Daoy (cell line): ENCODE measurements around the gene TPST1. TPM values are rescaled to one million over a fixed set of nuclear protein-coding genes. Genes with fewer than 3 reads are reported as not detected.
"Not testable (repeated sequence)": the region's sequence is repeated elsewhere in the genome, so short reads cannot be mapped to it uniquely, and the experiment has no call there.

Experiments used
- DNase-seq: peaks from one replicate; pipeline ENCODE4 v3.0.0-alpha.2; 2015; ENCODE audit warnings: low read depth
- total RNA-seq: library from RNA; depleted of rRNA; stranded (reverse); fragments of >200 nt; shearing (Covaris generic); gene quantifications from 2 replicates; pipeline ENCODE4 v1.2.3, GENCODE V29; 2014

TPST1 gene
- total RNA-seq, 1 experiment from 2014 or later = 87.1 TPM

GRCh38 chr7:66283003-66283920 is 78.1 kb downstream of the TPST1 start:
- DNase-seq = peak; percentile 85

GRCh38 chr7:66296001-66296521 is 90.9 kb downstream of the TPST1 start:
- no peak for DNase-seq

DNA sequence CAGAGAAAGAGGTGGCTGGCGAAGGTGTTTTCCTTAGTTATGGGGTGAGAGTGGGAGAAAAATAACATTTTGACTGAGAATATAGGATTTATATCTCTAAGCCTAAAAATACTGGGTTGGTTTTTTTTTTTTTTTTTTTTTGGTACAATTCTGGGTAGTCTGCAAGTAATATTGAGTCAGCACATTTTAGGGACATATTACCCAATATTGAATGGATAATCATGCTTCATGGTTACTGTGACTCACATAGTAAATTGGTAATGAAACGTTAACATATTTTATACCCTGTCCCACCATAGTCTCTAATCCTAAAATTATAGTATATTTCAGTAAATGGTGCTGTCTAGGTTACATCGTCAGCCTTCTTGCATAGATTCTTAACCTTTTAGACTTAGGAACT is 91.4 kb downstream of the TPST1 start:
- no peak for DNase-seq

- DNase-seq = no peak
Measured at GRCh38 chr7:66297579-66297978, 92.4 kb downstream of the TPST1 start.

- no peak for DNase-seq
Measured at GRCh38 chr7:66301249-66301648, 96.1 kb downstream of the TPST1 start.

DNA sequence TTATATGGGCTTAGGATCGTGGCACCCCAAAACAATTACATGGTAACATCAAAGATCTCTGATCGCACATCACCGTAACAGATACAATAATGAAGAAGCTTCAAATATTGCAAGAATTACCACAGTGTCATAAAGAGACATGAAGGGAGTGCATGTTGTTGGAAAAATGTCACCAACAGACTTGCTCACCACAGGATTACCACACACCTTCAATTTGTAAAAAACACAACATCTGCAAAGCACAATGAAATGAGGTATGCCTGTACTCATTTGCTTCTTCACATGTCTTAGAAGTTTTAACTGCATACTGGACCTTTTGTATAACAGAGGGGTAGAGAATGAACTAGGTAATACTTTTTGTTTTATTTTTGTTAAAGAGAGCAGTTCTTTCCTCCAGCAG is 96.6 kb downstream of the TPST1 start:
- DNase-seq = no peak

DNA sequence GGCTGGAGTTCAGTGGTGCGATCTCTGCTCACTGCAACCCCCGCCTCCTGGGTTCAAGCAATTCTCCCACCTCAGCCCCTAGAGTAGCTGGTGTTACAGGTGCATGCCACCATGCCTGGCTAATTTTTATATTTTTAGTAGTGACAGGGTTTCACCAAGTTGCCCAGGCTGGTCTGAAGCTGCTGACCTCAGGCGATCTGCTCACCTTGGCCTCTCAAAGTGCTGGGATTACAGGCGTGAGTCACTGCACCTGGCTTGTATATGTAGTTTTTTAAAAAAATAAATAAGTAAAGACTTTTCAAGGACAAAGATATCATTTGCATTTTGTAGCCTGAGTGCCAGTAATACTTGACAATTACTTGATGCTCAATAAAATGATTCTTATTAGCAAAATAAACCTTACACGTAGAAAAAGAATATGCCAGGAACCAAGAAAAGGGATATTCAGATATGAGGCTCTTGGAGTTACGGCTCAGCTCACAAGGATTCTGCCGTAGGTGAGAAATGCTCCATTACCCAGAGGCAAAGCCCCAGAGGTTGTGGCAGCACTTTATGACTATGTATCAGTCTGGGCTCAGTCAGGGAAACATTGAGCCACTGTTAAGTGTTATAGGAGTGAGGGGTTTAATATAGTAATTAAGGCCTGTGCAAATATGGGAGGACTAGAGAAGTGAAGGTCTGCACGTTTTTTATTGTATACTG is 98.5 kb downstream of the TPST1 start:
- no peak for DNase-seq

GRCh38 chr7:66304536-66304935 is 99.4 kb downstream of the TPST1 start:
- peak; percentile 32 for DNase-seq

DNA sequence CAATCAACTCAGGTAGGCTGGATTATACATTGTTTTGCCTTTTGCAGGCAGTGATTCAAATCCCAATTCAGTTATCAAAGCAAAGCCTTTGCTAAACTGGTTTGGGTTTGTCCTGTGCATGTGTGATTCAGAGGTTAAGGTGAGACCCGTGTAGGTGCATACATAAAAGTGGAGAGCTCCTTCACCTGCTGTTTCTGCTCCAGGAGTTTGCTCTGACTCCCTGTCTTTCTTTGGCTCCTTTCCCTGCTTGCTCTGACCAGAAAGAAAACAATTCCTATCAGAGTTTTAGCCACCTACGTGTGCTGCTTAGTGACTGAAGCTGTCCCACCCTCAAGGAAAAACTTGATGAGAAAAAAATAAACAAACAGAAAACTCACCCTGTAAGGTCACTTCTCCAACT is 101.1 kb downstream of the TPST1 start:
- no peak for DNase-seq

DNA sequence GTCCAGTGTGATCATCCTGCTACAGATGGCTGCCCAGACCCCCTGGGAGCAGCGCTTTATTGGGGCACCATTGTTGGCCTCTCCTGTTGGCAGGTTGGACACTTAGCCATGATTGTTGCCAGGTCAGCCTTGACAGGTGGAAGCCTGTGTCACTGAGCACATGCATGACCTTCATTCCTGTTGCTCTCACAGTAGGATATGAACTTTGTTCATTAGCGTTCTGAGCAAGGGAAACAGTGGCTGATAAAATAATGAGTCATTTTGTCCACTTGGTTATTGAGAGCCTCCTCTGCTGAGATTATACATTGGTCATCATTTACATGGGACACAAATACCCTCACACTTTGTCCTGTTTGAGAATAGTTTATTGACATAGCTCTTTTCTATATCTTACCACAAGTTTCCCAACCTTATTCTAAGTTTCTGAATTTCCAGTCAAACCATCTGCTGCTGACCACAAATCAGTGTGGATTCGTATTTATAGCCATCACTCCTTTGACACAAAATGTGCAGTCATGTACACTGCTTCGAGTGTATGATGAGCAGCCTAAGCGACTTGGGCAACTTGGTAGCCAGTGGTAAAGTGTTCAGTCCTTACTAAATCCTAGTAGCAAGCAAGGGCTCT is 102.6 kb downstream of the TPST1 start:
- DNase-seq = peak; percentile 37

GRCh38 chr7:66308411-66308810 is 103.3 kb downstream of the TPST1 start:
- DNase-seq = peak; percentile 23

DNA sequence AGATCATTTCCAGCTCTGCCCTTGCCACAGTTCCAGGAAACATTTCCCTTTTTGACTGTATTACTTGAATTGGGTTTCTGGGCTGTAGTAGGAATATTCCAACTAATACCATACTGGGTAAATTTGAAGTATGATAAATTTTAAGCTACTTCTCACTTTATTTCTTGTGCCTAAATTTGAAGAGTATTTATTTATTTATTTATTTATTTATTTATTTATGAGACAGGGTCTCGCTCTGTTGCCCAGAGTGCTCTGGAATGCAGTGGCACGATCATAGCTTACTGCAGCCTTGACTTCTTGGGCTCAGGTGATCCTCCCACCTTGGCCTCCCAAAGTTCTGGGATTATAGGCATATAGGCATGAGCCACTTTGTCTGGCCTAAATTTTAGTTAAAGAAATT is 105.5 kb downstream of the TPST1 start:
- no peak for DNase-seq

- DNase-seq = no peak
Measured at GRCh38 chr7:66313886-66314568, 108.9 kb downstream of the TPST1 start.

DNA sequence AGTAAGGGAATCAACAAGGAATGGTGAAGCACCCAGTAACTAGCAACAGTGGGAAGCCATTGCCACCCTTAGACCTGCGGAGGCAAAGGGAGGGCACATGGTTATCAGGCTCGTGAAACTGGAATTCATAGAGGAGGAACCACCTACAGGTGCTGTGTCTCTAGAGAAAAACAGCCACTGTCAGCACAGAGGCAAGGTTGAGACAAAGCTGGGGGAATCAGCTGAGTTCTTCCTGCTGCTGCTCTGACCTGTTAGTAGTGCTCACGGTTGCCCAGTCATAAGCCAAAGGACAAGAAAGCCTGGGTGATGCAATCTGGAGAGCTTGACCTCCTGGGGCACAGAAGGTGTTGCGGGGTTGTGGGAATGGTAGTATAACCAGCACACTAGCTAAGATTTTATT is 110.1 kb downstream of the TPST1 start:
- no peak for DNase-seq

- no peak for DNase-seq
Measured at GRCh38 chr7:66319407-66319979, 114.4 kb downstream of the TPST1 start.

DNA sequence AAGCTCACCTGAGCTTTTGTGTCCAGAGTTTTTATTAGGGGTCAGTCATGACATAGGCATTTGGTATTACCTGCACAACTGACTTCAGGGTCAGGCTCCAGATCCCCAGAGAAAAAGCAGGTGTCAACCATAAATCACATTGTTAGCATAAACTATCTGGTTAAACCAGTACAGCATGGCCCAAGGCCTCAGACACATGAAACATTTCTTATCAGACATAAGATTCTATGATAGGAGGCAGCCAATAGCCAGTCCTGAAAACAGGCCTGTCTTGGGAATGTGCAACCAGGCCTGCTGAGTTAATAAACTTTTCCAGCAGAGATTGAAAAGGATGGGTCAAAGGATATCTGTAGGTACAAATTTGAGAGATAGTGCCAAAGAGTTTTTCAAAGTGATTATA is 116.1 kb downstream of the TPST1 start:
- no peak for DNase-seq

DNA sequence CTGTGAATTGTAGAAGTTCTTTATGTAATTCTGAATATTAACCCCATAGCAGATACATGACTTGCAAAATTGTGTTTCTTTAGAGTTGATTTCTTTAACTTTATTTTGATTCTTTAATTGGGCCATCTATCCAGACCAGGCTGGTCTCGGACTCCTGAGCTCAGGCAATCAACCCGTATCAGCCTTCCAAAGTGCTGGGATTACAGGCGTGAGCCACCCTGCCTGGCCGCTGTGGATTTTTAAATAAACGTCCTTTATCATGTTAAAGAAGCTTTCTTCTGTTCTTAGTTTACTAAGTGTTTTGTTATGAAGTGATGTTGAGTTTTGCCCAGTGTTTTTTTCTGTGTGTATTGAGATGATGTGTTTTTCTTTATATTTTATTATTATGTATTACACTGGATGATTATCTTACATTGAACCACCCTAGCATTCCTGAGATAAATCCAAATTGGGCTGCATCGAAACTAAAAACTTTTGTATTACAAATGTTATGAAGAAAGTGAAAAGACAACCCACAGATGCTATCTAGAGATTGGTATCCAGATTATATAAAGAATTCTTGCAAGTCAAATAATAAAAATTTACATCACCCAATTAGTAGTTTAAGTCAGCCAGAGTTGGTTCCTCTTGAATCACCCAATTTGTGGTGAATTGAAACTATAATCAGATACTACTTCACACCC is 118.1 kb downstream of the TPST1 start:
- DNase-seq = no peak

GRCh38 chr7:66324985-66325384 is 119.9 kb downstream of the TPST1 start:
- DNase-seq = not testable (repeated sequence)

DNA sequence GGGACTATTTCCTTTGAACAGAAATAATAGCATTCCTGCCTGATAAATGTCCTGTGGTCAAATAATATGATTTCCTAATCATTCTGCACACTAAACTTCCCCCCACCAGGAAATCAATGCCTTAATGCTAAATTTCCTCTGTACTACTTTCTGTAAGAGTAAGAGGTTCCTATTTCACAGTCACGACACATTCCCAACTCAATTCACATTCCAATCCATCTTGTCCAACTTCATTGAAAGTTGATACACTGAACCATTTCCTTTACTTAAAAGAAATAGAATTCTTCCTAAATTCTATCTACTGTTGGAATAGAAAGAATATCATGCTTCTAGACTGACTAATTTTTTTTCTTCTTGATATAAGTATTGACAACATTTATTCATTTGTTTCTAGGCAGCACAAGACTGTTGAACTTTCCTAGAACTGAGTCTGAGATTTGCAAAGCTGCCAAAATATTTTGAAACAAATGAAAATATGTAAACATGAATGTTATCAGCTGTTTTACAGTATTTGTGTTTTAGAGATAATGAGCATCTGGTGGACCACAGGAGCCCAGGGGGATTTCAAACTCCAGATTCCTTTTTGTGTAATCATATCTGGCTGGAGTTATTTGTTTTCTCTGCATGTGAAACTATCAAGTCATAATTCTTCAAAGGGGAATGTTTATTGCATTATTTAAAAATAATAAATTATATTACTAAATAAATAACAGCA is 121.5 kb downstream of the TPST1 start:
- peak; percentile 70 for DNase-seq

- no peak for DNase-seq
Measured at GRCh38 chr7:66330961-66331360, 125.8 kb downstream of the TPST1 start.
